SKM-1 (cell line): ENCODE data around the gene SLC5A2.
"Not testable (repeated sequence)": the region's sequence is repeated elsewhere in the genome, so short reads cannot be mapped to it uniquely, and the experiment has no call there.

Experiments
- DNase-seq: peaks from one replicate; lab custom pipeline; 2025; ENCODE audit not compliant: unreplicated experiment; lab: John Stamatoyannopoulos, UW

SLC5A2 gene

DNA sequence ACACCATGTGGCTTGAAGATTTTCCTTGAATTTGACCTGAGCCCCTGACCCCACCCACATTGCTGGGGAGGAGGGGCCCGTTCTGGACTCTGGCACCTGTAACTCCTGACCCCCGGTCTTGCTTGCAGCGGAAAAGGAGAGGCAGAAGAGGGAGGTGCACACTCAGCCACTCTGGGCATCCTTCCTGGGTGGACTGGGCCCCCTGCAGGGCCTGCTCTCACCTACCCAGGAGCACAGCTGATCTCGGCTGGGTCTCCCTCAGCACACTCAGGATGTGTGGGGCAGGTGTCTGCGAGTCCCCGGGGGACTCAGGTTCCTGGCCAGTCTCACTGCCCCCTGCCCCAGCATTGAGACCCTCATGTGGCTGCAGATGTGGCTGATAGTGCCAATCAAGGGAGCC lies 40.8 kb downstream of the SLC5A2 start:
- not testable (repeated sequence) for DNase-seq

DNA sequence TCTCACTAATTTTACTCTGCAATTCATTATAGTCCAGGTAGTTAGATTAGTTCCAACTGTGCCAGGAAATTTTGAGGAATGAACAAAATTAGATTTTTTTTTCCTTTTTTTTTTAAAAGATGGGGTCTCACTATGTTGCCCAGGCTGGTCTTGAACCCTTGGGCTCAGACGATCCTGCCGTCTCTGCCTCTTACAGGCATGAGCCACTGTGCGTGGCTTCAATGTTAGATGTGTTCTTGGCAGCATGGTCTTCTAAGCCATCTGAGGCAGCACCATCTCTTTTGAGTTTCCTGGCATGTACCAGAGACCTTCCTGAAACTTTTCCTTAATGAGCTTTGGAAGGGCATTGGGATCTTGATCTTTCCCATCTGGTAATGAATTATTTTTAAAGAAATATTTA lies 42.2 kb downstream of the SLC5A2 start:
- no peak for DNase-seq

DNA sequence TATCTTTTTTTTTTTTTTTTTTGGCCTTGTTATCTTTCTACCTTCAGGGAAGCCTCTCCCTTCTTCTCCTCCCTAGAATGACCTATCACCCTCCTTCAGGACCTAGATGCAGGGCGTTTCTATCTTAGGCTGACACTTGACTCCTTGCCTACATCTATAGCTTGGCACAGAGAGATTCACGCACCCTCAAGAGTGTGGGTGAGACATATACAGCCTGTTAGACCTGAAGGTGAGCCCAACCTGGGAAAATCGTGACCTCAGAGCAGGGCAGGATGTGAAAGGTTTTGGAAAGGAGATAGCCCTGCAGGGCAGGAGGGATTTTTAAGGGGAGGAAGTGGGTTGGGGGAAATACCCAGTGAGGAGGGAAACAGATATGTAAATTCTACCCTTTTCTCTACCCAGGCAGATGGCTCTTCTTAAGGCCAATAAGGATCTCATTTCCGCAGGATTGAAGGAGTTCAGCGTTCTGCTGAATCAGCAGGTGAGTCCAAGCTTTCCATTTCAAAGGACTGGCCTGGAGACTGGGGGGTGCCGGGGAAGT lies 44.9 kb downstream of the SLC5A2 start, which contains the start of gene AHSP:
TSS of gene AHSP (plus strand) at position 167 of the 541 bp plus-strand sequence. CDS start at position 407, 240 bp downstream.
- DNase-seq: no peak

DNA sequence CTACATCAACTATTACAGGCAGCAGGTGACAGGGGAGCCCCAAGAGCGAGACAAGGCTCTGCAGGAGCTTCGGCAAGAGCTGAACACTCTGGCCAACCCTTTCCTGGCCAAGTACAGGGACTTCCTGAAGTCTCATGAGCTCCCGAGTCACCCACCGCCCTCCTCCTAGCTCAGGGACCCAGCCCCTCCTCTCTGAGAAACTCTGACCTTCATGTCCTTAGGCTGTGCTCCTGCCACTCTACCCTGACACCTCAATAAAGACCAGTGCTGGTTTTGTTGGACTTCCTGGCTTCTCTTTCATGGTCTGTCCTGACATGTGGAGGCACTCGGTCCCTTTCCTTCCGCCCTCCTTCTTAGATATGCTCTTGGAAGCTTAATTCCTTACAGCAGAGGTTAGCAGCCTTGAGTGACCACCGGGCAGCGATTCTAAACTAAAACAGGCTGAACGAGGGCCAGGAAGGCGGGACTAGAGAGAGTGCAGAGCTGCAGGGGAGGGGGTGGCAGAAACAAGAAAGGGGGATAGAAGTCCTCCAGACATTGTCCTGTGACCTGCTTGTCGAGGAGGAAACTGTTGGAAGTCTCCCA lies 45.7 kb downstream of the SLC5A2 start:
- DNase-seq: no peak

DNA sequence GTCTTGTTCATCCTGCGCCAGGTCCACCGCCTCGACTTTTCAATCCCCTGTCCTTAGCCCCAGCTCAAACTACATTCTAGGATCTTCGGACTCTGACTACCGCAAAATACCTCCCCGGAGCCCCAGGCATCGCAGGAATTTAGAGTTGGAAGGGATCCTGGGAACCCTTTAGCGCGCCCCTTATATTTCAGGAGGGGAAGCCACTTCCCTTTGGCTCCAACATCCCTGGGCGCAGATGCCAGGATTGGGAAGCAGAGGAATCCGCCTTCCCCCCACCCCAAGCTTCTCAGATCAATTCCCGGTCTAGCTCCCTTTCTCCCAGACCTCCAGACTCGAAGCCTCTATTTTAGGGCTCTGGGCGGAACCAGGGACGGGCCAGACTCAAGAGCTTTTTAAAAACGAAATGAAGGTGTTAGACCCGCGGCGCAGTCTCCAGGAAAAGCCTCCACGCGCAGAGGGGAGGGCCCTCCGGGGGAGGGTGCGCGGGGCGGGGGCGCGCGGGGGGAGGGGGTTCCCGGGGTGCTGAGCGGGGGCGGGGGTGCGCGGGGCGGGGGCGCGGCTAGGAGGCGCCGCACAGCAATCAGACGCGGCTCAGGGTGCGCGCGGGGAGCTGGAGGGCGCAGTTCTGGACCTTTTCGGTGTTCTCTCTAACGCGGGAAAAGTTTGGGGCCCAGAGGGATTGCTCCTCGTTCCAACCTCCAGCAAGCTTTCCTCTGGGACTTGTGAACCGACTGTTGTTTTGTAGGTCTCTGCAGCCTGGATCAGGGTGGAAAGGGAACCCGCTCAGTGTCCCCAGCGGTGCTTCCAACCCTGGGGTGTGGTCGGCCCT lies 46.4 kb downstream of the SLC5A2 start:
- no peak for DNase-seq

DNA sequence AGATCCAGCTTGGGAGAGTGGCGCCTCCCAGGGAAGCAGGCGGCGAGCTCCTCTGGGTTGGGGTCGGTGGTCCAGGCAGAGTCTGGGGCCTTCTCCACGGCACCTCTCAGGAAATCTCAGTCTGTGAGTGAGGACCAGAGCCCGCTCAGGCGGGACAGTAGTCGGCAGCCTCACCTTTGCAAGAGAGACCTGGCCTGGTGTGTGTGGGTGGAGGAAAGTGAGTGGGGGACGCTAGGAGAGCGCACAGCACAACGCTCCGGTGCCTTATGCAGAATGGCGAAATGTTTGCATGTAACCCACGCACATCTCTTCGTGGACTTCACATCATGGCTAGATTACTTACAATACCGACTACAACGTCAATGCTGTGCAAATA lies 47.0 kb downstream of the SLC5A2 start:
- no peak for DNase-seq

DNA sequence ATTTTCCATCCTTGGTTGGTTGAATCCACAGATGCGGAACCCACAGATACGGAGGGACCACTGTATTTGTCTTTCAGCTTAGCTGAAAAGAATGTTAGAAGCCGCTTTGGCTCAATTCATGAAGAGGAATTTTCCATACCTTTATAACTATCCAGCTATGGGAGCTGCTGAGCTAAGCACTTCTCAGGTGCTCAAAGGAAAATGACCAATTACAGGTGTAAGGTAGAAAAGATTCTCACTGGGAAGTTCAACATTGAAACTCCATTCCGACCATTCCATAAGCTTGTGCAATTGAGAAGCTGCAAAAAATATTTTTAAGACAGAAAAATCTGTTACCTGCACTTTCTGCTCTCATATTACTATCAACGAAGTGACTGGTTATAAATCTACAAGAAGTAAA lies 47.5 kb downstream of the SLC5A2 start:
- DNase-seq: no peak

DNA sequence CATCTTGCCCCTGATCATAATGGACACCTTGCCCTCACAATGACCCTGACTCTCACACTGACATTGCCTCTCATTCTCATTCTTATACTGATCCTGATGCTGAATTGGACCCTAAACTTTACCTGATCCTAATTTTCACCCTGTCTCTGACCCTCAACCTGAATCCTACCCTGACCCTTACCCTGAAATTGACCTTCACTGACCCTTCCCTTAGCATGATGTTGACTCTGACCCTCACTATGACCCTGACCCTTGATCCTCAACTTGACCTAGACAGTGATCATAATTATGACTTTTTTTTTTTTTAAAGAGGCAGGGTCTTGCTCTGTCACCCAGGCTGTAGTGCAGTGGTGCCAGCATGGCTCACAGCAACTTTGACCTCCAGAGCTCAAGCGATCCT lies 48.2 kb downstream of the SLC5A2 start:
- no peak for DNase-seq

DNA sequence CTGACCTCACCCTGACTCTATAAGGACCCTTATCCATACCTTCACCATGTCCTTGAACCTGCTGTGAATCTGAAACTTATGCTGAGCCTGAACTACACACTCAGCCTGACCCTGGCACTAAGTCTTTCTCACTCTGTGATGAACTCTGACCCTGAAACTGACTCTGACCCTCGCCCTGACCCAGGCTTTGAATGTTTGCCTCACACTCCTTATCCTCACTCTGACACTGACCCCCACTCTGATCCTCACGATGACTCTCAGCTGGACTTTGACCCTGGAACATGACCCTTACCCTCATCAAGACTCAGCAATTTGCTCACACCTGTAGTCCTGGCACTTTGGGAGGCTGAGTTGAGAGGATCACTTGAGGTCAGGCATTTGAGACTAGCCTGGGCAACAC lies 49.2 kb downstream of the SLC5A2 start:
- no peak for DNase-seq

DNA sequence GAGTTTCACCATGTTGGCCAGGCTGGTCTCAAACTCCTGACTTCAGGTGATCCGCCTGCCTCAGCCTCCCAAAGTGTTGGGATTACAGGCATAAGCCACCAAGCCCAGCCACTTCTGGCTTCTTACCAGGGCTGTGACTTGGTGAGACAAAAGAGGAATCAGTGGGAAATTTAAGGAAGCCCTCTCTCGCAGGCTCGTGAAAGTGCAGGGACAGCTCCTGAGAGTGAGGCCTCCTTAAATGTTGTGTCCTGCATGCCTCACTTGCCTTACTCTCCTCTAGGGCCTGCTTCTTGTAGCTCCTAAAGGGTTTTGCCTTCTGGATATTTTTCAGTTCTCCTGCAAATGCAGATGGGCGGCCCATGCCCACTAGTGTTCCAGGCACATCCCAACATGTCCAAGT lies 50.0 kb downstream of the SLC5A2 start:
- no peak for DNase-seq

DNA sequence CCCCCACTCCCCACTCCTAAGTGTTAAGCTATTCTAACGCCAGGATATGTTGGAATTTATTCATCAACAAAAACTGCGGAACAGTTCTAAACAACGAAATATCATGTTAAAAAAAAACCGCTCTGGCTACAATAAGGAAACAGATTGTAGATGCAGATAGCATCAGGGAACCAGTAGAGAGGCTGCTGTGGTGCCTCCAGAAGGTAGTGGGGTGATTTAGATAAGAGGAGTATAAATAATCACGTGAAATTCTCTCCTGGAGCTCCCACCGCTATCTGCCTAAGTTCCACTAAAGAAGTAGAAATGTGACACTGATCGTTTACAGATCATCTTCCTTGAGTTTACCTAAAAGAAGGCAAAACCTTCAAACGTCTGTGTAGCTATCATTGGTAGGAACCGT lies 52.8 kb downstream of the SLC5A2 start:
- DNase-seq: no peak

DNA sequence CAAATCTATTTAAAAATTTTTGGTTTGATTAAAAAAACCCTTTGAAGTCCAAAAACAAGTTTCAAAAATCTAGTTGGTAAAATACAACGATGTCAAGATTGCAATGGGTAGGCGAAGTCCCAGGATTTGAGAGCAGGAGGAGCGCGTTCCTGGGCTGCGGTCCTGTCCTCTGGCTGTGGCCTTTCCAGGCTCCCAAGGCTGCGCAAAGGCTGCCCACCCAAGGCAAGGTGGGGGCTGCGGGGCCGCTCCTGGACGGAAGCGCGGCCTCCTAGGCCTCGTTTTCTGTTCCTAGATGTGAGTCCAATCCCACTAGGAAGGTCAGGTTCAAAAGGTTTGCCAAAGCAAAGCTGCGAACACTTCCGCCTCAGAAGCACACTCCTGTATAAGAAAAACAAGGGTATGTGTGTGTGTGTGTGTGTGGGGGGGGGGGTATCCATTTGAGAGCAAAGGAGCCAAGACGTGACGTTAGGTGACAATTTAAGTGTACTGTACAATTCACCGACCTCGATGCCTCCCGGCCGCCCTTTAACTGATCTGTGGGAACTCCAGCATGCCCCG lies 54.0 kb downstream of the SLC5A2 start:
- no peak for DNase-seq

DNA sequence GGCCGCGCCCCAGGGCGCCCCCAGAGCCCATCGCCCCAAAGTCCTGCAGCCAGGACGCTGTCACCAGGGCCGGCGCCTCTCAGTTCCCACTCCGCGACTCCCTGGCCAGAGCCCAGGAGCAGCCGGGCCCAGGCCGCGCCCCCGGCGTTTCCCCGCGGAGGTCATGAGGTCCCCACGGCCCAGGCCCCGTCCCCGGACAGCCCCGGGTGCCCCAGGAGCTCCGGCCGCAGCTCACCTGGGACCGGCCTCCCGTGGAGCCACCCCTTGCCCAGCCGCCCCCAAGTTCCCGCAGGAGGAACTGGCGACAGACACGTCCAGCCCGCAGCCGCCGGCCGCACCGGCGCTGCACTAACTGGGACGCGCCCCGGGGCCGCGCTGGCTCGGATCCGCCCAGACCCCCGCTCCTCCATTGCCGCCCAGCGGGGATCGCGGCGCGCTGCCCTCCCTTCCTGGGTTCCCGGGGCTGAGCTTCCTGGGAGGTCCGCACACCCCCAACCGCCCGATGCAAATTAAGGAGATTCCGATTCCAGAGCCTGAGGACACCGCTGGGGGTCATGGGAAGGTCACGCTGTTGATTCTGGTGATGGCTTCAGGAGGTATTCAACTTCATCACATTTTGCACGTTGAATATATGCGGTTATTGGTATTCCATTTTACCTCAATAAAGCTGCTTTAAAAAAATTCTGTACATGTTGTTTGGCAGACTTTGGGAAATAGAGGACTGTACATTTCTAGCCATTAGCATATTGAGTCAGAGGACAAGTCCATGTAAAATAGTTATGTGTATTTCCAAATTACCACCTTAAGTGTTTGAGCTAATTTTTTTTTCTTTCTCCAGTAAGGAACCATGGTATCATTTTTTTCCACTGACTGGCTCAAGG lies 54.7 kb downstream of the SLC5A2 start:
- DNase-seq: no peak

DNA sequence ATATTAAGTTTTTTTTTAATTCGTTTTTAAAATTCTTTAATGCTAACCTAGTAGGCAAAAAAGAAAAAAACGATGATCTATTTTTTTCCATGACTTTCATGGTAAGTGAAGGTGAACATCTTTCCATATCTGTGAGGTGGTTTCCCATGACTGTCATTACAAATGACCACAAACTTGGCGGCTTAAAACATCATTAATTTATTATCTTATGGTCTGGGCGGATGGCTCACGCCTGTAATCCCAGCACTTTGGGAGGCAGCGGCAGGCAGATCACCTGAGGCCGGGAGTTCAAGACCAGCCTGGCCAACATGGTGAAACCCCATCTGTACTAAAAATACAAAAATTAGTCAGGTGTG lies 55.3 kb downstream of the SLC5A2 start:
- DNase-seq: not testable (repeated sequence)

DNA sequence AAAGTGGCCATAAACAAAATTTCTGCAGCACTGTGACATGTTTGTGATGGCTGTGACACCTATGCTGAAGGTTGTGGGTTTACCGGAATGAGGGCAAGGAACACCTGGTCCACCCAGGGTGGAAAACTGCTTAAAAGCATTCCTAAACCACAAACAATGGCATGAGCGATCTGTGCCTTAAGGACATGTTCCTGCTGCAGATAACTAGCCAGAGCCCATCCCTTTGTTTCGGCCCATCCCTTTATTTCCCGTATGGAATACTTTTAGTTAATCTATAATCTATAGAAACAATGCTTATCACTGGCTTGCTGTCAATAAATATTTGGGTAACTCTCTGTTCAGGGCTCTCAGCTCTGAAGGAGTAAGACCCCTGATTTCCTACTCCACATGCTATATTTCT lies 56.8 kb downstream of the SLC5A2 start:
- DNase-seq: not testable (repeated sequence)
